ENCODE measurements around the gene DDAH1. TPM values are rescaled to one million over a fixed set of nuclear protein-coding genes. Genes with fewer than 3 reads are reported as not detected.

Gene DDAH1
- total and polyA plus RNA-seq, 2 donors (not counting 3 experiments of a cell fraction or from before 2014, with no cell fraction given), result 44.0 to 75.2 TPM

DNA sequence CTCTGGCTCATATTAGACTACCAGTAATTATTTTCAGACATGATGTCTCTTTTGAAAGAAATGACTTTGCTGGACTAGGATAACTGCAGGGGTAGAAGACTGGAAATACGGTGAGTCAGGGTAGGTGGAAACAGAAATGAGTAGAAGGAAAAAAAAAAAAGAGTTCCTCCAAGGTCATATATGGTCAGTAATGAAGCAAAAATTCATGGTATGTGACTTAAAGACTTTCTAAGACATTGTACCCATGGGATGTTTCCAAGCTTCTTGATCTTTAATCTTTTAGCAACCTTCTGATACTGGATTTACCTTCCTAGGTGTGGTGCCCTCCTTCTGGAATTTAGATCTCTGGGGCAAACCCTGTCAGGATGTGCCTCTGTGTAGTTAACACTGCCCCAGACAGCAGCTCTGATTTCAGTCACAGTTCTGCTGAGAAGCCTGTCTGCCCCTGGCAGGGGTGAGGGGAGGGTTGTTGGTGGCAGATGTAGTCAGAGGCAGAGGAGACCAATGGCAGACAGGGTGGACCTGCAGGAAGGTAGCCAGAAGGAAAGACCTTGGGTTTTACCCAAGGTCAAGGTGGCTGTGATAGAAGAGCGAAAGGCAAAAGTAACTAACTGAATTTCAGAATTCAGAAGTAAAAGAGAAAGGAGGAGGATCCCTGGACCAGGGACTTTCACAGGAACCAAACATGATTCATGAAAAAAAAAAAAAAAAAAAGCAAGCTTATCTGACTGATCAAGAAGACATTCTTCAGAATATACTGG is 144.4 kb downstream of the DDAH1 start:
- DNase-seq (ENCODE audit: low read depth, low spot score), result peak; percentile 81
- H4K20me1 ChIP-seq (replicated peaks; ENCODE audit: control insufficient read depth, extremely low read depth, insufficient read depth, low read length), result no peaks in the 10 kb centered on the region
- ChIA-PET POLR2A (interaction anchor here (0.7 to 2.4 kb wide), 14 partner anchors 9 to 372 kb away, joined by 3 to 15 read pairs (median 4); partner anchors contain the start of gene CCN1), CTCF (interaction anchor here (0.6 to 2.1 kb wide), 10 partner anchors 9 to 376 kb away, joined by 3 to 18 read pairs (median 4); no protein-coding TSS in a partner anchor)
- no peaks in the 10 kb centered on the region for H3K27me3 ChIP-seq (ENCODE audit: control insufficient read depth in 2 of 2, insufficient read depth in 2 of 2, low read length in 2 of 2)
- no peaks in the 10 kb centered on the region for H3K9me3 ChIP-seq (replicated peaks; ENCODE audit: control insufficient read depth, insufficient read depth, low read length)
- no peaks in the 10 kb centered on the region for H3K36me3 ChIP-seq (ENCODE audit: control insufficient read depth in 2 of 2, extremely low read depth in 1 of 2, insufficient read depth in 2 of 2, low read length in 2 of 2)
- intact Hi-C loops (cut with micrococcal nuclease), result loop anchor here (1.0 kb wide), 1 partner anchor 9 kb away; no protein-coding TSS in a partner anchor
- FAIRE-seq, result peak; percentile 31
- dilution Hi-C loops (cut with MboI; ENCODE audit: extremely low pct_ligation_motif_present, low sequenced_read_pairs), result loop anchor here (25.0 kb wide), 1 partner anchor 367 kb away; no protein-coding TSS in a partner anchor
- H3K79me2 ChIP-seq (ENCODE audit: control insufficient read depth, insufficient read depth, low read length), result peaks cover 24% of the 10 kb centered on the region
- peak overlapping the region; percentile 100 for H3K27ac ChIP-seq (ENCODE audit: insufficient read depth, low read depth, low read length)
- H3K9ac ChIP-seq (replicated peaks; ENCODE audit: extremely low read depth, insufficient read depth, low read length), result peak overlapping the region; percentile 95
- H3K9me1 ChIP-seq (replicated peaks; ENCODE audit: control insufficient read depth, extremely low read depth, insufficient read depth, low read length), result no peaks in the 10 kb centered on the region
- H2AFZ ChIP-seq (ENCODE audit: low read depth, low read length), result no peak overlapping the region
- H3K4me3 ChIP-seq (replicated peaks in 1 of 3; ENCODE audit: insufficient read depth in 1 of 3, low read depth in 1 of 3, low read length in 3 of 3), result no peak overlapping the region
- peaks cover 80% of the 10 kb centered on the region for H3K4me1 ChIP-seq (ENCODE audit: control insufficient read depth, extremely low read depth, insufficient read depth, low read length)
- BruUV-seq (replicated peaks), result TSS peak; percentile 83
- peak overlapping the region; percentile 29 for H3K4me2 ChIP-seq (ENCODE audit: insufficient read depth, low read length)
- TF ChIP-seq POLR2AphosphoS5 (IDR thresholded peaks at IDR 0.05; ENCODE audit: insufficient read depth, low read depth, low read length) (no peak), GATA2 (IDR thresholded peaks at IDR 0.05; ENCODE audit: insufficient read depth, insufficient read length, low read depth, low read length) (peak; percentile 79), FOS (IDR thresholded peaks at IDR 0.05; ENCODE audit: borderline replicate concordance, insufficient read depth, low read length) (peak; percentile 61), EZH2 (IDR thresholded peaks at IDR 0.05; ENCODE audit: borderline replicate concordance, low read depth, low read length, severe bottlenecking) (no peak), JUN (IDR thresholded peaks at IDR 0.05; ENCODE audit: borderline replicate concordance, insufficient read depth, insufficient read length, low read depth) (peak; percentile 76), POLR2A (IDR thresholded peaks at IDR 0.05; ENCODE audit: low read depth, low read length) (peak; percentile 50), MYC (IDR thresholded peaks at IDR 0.05; ENCODE audit: low read depth, low read length) (no peak)
- TF ChIP-seq, protein P1, sequence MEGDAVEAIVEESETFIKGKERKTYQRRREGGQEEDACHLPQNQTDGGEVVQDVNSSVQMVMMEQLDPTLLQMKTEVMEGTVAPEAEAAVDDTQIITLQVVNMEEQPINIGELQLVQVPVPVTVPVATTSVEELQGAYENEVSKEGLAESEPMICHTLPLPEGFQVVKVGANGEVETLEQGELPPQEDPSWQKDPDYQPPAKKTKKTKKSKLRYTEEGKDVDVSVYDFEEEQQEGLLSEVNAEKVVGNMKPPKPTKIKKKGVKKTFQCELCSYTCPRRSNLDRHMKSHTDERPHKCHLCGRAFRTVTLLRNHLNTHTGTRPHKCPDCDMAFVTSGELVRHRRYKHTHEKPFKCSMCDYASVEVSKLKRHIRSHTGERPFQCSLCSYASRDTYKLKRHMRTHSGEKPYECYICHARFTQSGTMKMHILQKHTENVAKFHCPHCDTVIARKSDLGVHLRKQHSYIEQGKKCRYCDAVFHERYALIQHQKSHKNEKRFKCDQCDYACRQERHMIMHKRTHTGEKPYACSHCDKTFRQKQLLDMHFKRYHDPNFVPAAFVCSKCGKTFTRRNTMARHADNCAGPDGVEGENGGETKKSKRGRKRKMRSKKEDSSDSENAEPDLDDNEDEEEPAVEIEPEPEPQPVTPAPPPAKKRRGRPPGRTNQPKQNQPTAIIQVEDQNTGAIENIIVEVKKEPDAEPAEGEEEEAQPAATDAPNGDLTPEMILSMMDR (IDR thresholded peaks at IDR 0.05; ENCODE audit: extremely low read depth in 1 of 2, insufficient read depth in 1 of 2, low read depth in 1 of 2, low read length in 2 of 2), result no peak
